Stomach (tissue), 9 donors: ENCODE results near the gene ZBTB46. TPM values are rescaled to one million over a fixed set of nuclear protein-coding genes. Genes with fewer than 3 reads are reported as not detected.

Source experiments
- DNase-seq, 2 donors: peaks; one replicate each; pipeline versions ENCODE4 v3.0.0 to v3.0.0-alpha.2; 2013 to 2019
- H3K27ac ChIP-seq, 5 donors: fragments of 200-600 bp in 4 of 5; sonication (generic) in 4 of 5; one replicate each; pipeline ENCODE4 v1.5.1; 2013 to 2019; ENCODE audit warnings: mild to moderate bottlenecking in 1 of 5, moderate library complexity in 1 of 5
- H3K27me3 ChIP-seq, 3 donors: fragments of 200-600 bp; sonication (generic); one replicate each; pipeline ENCODE4 v1.5.1; 2017 to 2019; ENCODE audit warnings: mixed run types in 1 of 3
- H3K36me3 ChIP-seq, 4 donors: fragments of 200-600 bp; sonication (generic); 1 replicate in 3 of 4; 2 replicates in 1 of 4; pipeline ENCODE4 v1.5.1; 2016 to 2019
- H3K4me1 ChIP-seq, 4 donors: fragments of 200-600 bp; sonication (generic); one replicate each; pipeline ENCODE4 v1.5.1; 2016 to 2019
- H3K4me3 ChIP-seq, 4 donors: fragments of 200-600 bp; sonication (generic) in 3 of 4; one replicate each; pipeline ENCODE4 v1.5.1; 2016 to 2019; ENCODE audit warnings: mild to moderate bottlenecking in 1 of 4
- H3K9me3 ChIP-seq, 4 donors: fragments of 200-600 bp; sonication (generic); one replicate each; pipeline ENCODE4 v1.5.1; 2016 to 2019
- CTCF ChIP-seq, 7 experiments: fragments of 450-650 bp in 4 of 7; fragments of 200-600 bp in 3 of 7; sonication (generic) in 3 of 7; IDR thresholded peaks; one replicate each; pipeline ENCODE4 v1.5.1; 2016 to 2019; ENCODE audit warnings: antibody characterized with exemption in 7 of 7, control low read depth in 2 of 7, mild to moderate bottlenecking in 1 of 7
- EP300 ChIP-seq: sonication (generic); formaldehyde crosslinking; IDR thresholded peaks from one replicate; pipeline ENCODE4 v1.6.1; 2017; ENCODE audit warnings: antibody characterized with exemption
- POLR2A ChIP-seq, 4 donors: fragments of 450-650 bp; IDR thresholded peaks; one replicate each; pipeline ENCODE4 v1.6.1; 2016; ENCODE audit warnings: antibody characterized with exemption in 4 of 4, control low read depth in 2 of 4, mild to moderate bottlenecking in 1 of 4, moderate library complexity in 1 of 4
- POLR2AphosphoS5 ChIP-seq, 3 donors: sonication (generic); formaldehyde crosslinking; IDR thresholded peaks; one replicate each; pipeline ENCODE4 v1.6.1; 2016; ENCODE audit warnings: antibody characterized with exemption in 3 of 3
- WGBS, 5 donors: extraction: QIAGEN DNeasy Blood & Tissue Kit in 3 of 5; methylation state at CpG; one replicate each; pipeline versions ENCODE4 v1.1.5 to v1.1.7; 2013 to 2018; 5-methylcytosine and 5-hydroxymethylcytosine counted together
- intact Hi-C: fragments of 100-400 bp; cut with DNase I; formaldehyde crosslinking; loops from one replicate; pipeline ENCODE4 v1.15.1; 2023; ENCODE audit warnings: low total_unique reads
- polyA plus RNA-seq, 3 donors: library from polyadenylated mRNA; stranded (reverse); fragments of 200-250 nt; gene quantifications; one replicate each; pipeline ENCODE4 v1.2.3, GENCODE V29; 2013
- total RNA-seq, 5 donors: library from RNA; depleted of rRNA; stranded (reverse); fragments of >200 nt; gene quantifications; one replicate each; pipeline versions ENCODE4 v1.1.0 to v1.2.3, GENCODE V29; 2014 to 2016
- donor health status: healthy with polysubstance abuse.
- donor health status: Bipolar disorder and iron deficiency.
- donor health status: healthy.

ZBTB46 gene
- total and polyA plus RNA-seq, 8 donors: 0.58 to 13.4 (median 2.5) TPM

- 54 to 70% (median 63%) methylated on average over 15 to 20 of the region's 20 CpGs for WGBS, 5 donors
- peak overlapping the region in 4 of 5 donors; percentile 37 to 74 (median 60) for H3K27ac ChIP-seq
These were observed 2.9 kb upstream of the ZBTB46 start for GRCh38 chr20:63833776-63834490.

GRCh38 chr20:63831993-63832686 is 1.1 kb upstream of the ZBTB46 start:
- 6 to 14% (median 8%) methylated on average over 31 to 76 of the region's 76 CpGs for WGBS, 5 donors

More at GRCh38 chr20:63833776-63834490, 2.9 kb upstream of the ZBTB46 start:
- H3K9me3 ChIP-seq: no peaks in the 10 kb centered on the region
- peaks cover 0 to 39% (median 24%) of the 10 kb centered on the region in 3 donors for H3K27me3 ChIP-seq
- H3K4me1 ChIP-seq: peaks cover 26 to 50% (median 49%) of the 10 kb centered on the region in 4 donors
- DNase-seq: no peak
- intact Hi-C loops: no loop called here
- no peak overlapping the region for H3K4me3 ChIP-seq
- H3K36me3 ChIP-seq: no peaks in the 10 kb centered on the region
- TF ChIP-seq POLR2AphosphoS5 (IDR thresholded peaks at IDR 0.05): no peak
- no peak for TF ChIP-seq EP300
- TF ChIP-seq POLR2A (IDR thresholded peaks at IDR 0.05): no peak
- TF ChIP-seq CTCF (IDR thresholded peaks at IDR 0.05): no peak

GRCh38 chr20:63831646-63831992 is 555 bp upstream of the ZBTB46 start:
- intact Hi-C loops: no loop called here
- H3K27ac ChIP-seq: peak overlapping the region; percentile 18 to 74 (median 73)

More at GRCh38 chr20:63831993-63832686, 1.1 kb upstream of the ZBTB46 start:
- H3K4me1 ChIP-seq: peaks cover 26 to 54% (median 49%) of the 10 kb centered on the region in 4 donors
- intact Hi-C loops: no loop called here
- peak overlapping the region; percentile 57 to 83 (median 62) for H3K4me3 ChIP-seq
- H3K9me3 ChIP-seq: no peaks in the 10 kb centered on the region
- H3K27ac ChIP-seq: peak overlapping the region; percentile 18 to 74 (median 73)
- DNase-seq: peak; percentile 51 to 72
- H3K27me3 ChIP-seq: peaks cover 0 to 51% (median 30%) of the 10 kb centered on the region in 3 donors
- H3K36me3 ChIP-seq: no peaks in the 10 kb centered on the region
- TF ChIP-seq POLR2A (IDR thresholded peaks at IDR 0.05) (no peak), POLR2AphosphoS5 (IDR thresholded peaks at IDR 0.05) (no peak), CTCF (IDR thresholded peaks at IDR 0.05) (no peak), EP300 (no peak)

More at GRCh38 chr20:63831646-63831992, 555 bp upstream of the ZBTB46 start:
- H3K36me3 ChIP-seq: no peaks in the 10 kb centered on the region
- H3K27me3 ChIP-seq: peaks cover 0 to 55% (median 30%) of the 10 kb centered on the region in 3 donors
- no peak for DNase-seq
- no peaks in the 10 kb centered on the region for H3K9me3 ChIP-seq
- H3K4me1 ChIP-seq: peaks cover 26 to 54% (median 51%) of the 10 kb centered on the region in 4 donors
- H3K4me3 ChIP-seq: peak overlapping the region; percentile 57 to 83 (median 62)
- TF ChIP-seq POLR2AphosphoS5 (IDR thresholded peaks at IDR 0.05): no peak
- TF ChIP-seq CTCF (IDR thresholded peaks at IDR 0.05): no peak
- no peak for TF ChIP-seq POLR2A (IDR thresholded peaks at IDR 0.05)
- no peak for TF ChIP-seq EP300
- 0 to 4% (median 2%) methylated on average over 23 to 55 of the region's 55 CpGs for WGBS, 5 donors
